ENCODE results near the gene A1BG. TPM values are rescaled to one million over a fixed set of nuclear protein-coding genes. Genes with fewer than 3 reads are reported as not detected.

A1BG gene
- total and polyA plus RNA-seq, 2 of the 13 experiments (the other 11 are each of a cell fraction or from before 2014, with no cell fraction given) = 14.7 to 41.4 TPM

DNA sequence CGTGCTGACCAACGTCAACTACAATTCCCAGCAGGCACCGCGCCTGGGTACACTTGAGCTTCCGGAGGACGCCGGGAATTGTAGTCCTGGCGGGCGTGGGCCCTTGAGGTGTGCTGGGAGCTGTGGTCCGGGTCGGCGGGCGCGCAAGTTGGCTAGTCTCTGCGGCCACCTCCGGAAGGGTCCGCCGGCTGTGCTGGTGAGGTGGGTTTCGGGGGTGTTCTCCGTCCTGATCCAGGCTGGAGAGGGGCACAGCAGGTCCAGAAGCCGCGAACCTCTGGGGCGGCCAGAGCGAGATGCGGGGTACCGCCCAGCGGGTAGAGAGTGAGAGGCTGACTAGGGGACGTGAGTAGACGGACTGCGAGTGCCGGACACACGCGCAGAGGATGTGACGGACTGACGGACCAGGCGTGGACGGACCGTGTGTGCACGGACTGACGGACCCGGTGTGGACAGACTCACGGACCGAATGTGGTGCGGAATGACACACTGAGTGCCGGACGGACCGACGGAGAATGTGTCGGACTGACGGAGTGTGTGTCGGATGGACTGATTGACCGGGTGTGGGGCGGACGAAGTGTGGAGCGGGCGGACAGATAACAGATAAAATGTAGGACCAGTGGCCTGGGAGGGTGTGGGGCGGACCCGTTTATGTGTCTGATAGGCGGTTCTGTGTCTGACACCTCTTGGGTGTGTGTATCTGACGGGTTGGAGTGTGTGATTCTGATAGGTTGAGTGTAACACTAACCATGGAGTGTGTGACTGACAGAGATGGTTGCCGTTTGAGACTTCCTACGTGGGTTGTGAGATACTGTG is 26.2 kb downstream of the A1BG start, which contains the start of gene ZSCAN22 (continued):
- TF ChIP-seq ZNF589 (CRISPR knock-in tag; conservative IDR thresholded peaks at IDR 0.05) = peak; percentile 91
- no peak for TF ChIP-seq MAFG (CRISPR knock-in tag; IDR thresholded peaks at IDR 0.05)
- TF ChIP-seq MED13 (CRISPR knock-in tag; IDR thresholded peaks at IDR 0.05) = peak; percentile 83; the same call in 1 of the 2 replicates
- TF ChIP-seq NFKB2 (CRISPR knock-in tag; IDR thresholded peaks at IDR 0.05; ENCODE audit: borderline replicate concordance) = peak; percentile 72; the same call in 1 of the 2 replicates
- no peak for TF ChIP-seq NR2F1 (CRISPR knock-in tag; IDR thresholded peaks at IDR 0.05)
- TF ChIP-seq, protein P1, sequence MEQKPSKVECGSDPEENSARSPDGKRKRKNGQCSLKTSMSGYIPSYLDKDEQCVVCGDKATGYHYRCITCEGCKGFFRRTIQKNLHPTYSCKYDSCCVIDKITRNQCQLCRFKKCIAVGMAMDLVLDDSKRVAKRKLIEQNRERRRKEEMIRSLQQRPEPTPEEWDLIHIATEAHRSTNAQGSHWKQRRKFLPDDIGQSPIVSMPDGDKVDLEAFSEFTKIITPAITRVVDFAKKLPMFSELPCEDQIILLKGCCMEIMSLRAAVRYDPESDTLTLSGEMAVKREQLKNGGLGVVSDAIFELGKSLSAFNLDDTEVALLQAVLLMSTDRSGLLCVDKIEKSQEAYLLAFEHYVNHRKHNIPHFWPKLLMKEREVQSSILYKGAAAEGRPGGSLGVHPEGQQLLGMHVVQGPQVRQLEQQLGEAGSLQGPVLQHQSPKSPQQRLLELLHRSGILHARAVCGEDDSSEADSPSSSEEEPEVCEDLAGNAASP (CRISPR knock-in tag; IDR thresholded peaks at IDR 0.05; ENCODE audit: borderline replicate concordance) = peak; percentile 42; the same call in 1 of the 2 replicates
- TF ChIP-seq PCBP1 (IDR thresholded peaks at IDR 0.05; ENCODE audit: borderline replicate concordance, low read depth, low read length) = 0 out of 2 replicates have a peak, but pooled peaks have one; percentile 80
- no peak for TF ChIP-seq RARG (CRISPR knock-in tag; IDR thresholded peaks at IDR 0.05; ENCODE audit: low read depth)
- TF ChIP-seq, protein P2, sequence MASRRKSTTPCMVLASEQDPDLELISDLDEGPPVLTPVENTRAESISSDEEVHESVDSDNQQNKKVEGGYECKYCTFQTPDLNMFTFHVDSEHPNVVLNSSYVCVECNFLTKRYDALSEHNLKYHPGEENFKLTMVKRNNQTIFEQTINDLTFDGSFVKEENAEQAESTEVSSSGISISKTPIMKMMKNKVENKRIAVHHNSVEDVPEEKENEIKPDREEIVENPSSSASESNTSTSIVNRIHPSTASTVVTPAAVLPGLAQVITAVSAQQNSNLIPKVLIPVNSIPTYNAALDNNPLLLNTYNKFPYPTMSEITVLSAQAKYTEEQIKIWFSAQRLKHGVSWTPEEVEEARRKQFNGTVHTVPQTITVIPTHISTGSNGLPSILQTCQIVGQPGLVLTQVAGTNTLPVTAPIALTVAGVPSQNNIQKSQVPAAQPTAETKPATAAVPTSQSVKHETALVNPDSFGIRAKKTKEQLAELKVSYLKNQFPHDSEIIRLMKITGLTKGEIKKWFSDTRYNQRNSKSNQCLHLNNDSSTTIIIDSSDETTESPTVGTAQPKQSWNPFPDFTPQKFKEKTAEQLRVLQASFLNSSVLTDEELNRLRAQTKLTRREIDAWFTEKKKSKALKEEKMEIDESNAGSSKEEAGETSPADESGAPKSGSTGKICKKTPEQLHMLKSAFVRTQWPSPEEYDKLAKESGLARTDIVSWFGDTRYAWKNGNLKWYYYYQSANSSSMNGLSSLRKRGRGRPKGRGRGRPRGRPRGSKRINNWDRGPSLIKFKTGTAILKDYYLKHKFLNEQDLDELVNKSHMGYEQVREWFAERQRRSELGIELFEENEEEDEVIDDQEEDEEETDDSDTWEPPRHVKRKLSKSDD (CRISPR knock-in tag; IDR thresholded peaks at IDR 0.05; ENCODE audit: low read depth) = peak; percentile 92
- TF ChIP-seq ZC3H13 (CRISPR knock-in tag; IDR thresholded peaks at IDR 0.05) = peak; percentile 96
- TF ChIP-seq ETV5 (CRISPR knock-in tag; IDR thresholded peaks at IDR 0.05; ENCODE audit: borderline replicate concordance) = peak; percentile 61; the same call in 1 of the 2 replicates
- TF ChIP-seq ARNT (IDR thresholded peaks at IDR 0.05) = no peak
- TF ChIP-seq, protein P3, sequence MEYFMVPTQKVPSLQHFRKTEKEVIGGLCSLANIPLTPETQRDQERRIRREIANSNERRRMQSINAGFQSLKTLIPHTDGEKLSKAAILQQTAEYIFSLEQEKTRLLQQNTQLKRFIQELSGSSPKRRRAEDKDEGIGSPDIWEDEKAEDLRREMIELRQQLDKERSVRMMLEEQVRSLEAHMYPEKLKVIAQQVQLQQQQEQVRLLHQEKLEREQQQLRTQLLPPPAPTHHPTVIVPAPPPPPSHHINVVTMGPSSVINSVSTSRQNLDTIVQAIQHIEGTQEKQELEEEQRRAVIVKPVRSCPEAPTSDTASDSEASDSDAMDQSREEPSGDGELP (IDR thresholded peaks at IDR 0.05; ENCODE audit: borderline replicate concordance, low read depth) = peak; percentile 47; the same call in 1 of the 2 replicates
- TF ChIP-seq AGO1 (IDR thresholded peaks at IDR 0.05; ENCODE audit: low read depth, low read length, poor library complexity, severe bottlenecking) = peak; percentile 59
- TF ChIP-seq ZFP41 (CRISPR knock-in tag; IDR thresholded peaks at IDR 0.05; ENCODE audit: borderline replicate concordance) = no peak; the same call in 1 of the 2 replicates
- TF ChIP-seq NFKBIZ (CRISPR knock-in tag; IDR thresholded peaks at IDR 0.05) = 0 out of 2 replicates have a peak, but pooled peaks have one; percentile 34
- no peak for TF ChIP-seq ZNF746 (CRISPR knock-in tag; IDR thresholded peaks at IDR 0.05)
- TF ChIP-seq GTF3A (CRISPR knock-in tag; conservative IDR thresholded peaks at IDR 0.05) = peak; percentile 87; the same call in 1 of the 2 replicates
- TF ChIP-seq CHD4 (IDR thresholded peaks at IDR 0.05; ENCODE audit: borderline replicate concordance, low read length) = no peak
- TF ChIP-seq NFIB (CRISPR knock-in tag; IDR thresholded peaks at IDR 0.05; ENCODE audit: borderline replicate concordance) = no peak
- no peak; the same call in 1 of the 2 replicates for TF ChIP-seq SOX5 (CRISPR knock-in tag; IDR thresholded peaks at IDR 0.05; ENCODE audit: borderline replicate concordance)
- TF ChIP-seq ZFX (CRISPR knock-in tag; IDR thresholded peaks at IDR 0.05; ENCODE audit: low read depth) = peak; percentile 96
- TF ChIP-seq ZNF367 (CRISPR knock-in tag; IDR thresholded peaks at IDR 0.05; ENCODE audit: borderline replicate concordance) = no peak; the same call in 1 of the 2 replicates
- peak; percentile 57; the same call in 1 of the 2 replicates for TF ChIP-seq PITX1 (CRISPR knock-in tag; IDR thresholded peaks at IDR 0.05)
- TF ChIP-seq SNAI1 (CRISPR knock-in tag; IDR thresholded peaks at IDR 0.05; ENCODE audit: borderline replicate concordance) = no peak
